ENCODE measurements around the gene ALAD. TPM values are rescaled to one million over a fixed set of nuclear protein-coding genes. Genes with fewer than 3 reads are reported as not detected.

ALAD gene
- total and polyA plus RNA-seq, 2 of the 13 experiments (the other 11 are each of a cell fraction or from before 2014, with no cell fraction given), result 21.8 to 30.1 TPM

GRCh38 chr9:113395000-113395861 is 5.9 kb downstream of the ALAD start (continued):
- TF ChIP-seq ZBTB40 (IDR thresholded peaks at IDR 0.05) (no peak), ZBTB40 (CRISPR knock-in tag; IDR thresholded peaks at IDR 0.05) (no peak), ZNF674 (CRISPR knock-in tag; IDR thresholded peaks at IDR 0.05; ENCODE audit: low read depth) (no peak), HOXA3 (CRISPR knock-in tag; IDR thresholded peaks at IDR 0.05) (peak; percentile 76), ZNF382 (CRISPR knock-in tag; IDR thresholded peaks at IDR 0.05; ENCODE audit: borderline replicate concordance) (no peak), ZNF570 (CRISPR knock-in tag; IDR thresholded peaks at IDR 0.05; ENCODE audit: borderline replicate concordance) (no peak), FOXP4 (CRISPR knock-in tag; IDR thresholded peaks at IDR 0.05) (peak; percentile 84), NFE2L1 (CRISPR knock-in tag; IDR thresholded peaks at IDR 0.05; ENCODE audit: borderline replicate concordance) (no peak), NR2F1 (CRISPR knock-in tag; IDR thresholded peaks at IDR 0.05) (peak; percentile 39 to 59; a peak in 3 of 4 replicates), ARHGAP35 (CRISPR knock-in tag; IDR thresholded peaks at IDR 0.05; ENCODE audit: borderline replicate concordance) (peak; percentile 26; the same call in 1 of the 2 replicates), TMF1 (CRISPR knock-in tag; IDR thresholded peaks at IDR 0.05; ENCODE audit: low read depth) (no peak), SMYD3 (CRISPR knock-in tag; IDR thresholded peaks at IDR 0.05) (peak; percentile 58; the same call in 1 of the 2 replicates), CEBPB (IDR thresholded peaks at IDR 0.05; ENCODE audit: borderline replicate concordance, low read depth, low read length) (peak; percentile 73), RXRA (CRISPR knock-in tag; IDR thresholded peaks at IDR 0.05) (peak; percentile 88; the same call in 1 of the 2 replicates), ZNF720 (CRISPR knock-in tag; IDR thresholded peaks at IDR 0.05) (no peak), XRCC5 (optimal IDR thresholded peaks at IDR 0.05; ENCODE audit: low read length) (peak; percentile 25), KLF13 (CRISPR knock-in tag; IDR thresholded peaks at IDR 0.05) (no peak)
- TF ChIP-seq, protein P1, sequence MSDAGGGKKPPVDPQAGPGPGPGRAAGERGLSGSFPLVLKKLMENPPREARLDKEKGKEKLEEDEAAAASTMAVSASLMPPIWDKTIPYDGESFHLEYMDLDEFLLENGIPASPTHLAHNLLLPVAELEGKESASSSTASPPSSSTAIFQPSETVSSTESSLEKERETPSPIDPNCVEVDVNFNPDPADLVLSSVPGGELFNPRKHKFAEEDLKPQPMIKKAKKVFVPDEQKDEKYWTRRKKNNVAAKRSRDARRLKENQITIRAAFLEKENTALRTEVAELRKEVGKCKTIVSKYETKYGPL (CRISPR knock-in tag; IDR thresholded peaks at IDR 0.05), result peak; percentile 93

All from HepG2 (cell line).